Thymus (tissue), 11 donors: ENCODE data around the gene GPR183. TPM values are rescaled to one million over a fixed set of nuclear protein-coding genes. Genes with fewer than 3 reads are reported as not detected.

Source experiments
- DNase-seq, 9 donors: peaks; one replicate each; pipeline ENCODE4 v3.0.0-alpha.2; 2013; ENCODE audit warnings: low spot score in 9 of 9, low read depth in 6 of 9, missing footprints in 1 of 9
- H3K27ac ChIP-seq, 2 donors: one replicate each; pipeline ENCODE4 v1.5.1; 2013; ENCODE audit warnings: control low read depth in 1 of 2, low read depth in 1 of 2, low read length in 1 of 2, mild to moderate bottlenecking in 1 of 2, moderate library complexity in 1 of 2
- H3K27me3 ChIP-seq, 2 donors: one replicate each; pipeline ENCODE4 v1.5.1; 2013; ENCODE audit warnings: low read length in 1 of 2; ENCODE audit not compliant: control insufficient read depth in 2 of 2, insufficient read depth in 1 of 2
- H3K36me3 ChIP-seq, 2 donors: one replicate each; pipeline ENCODE4 v1.5.1; 2013; ENCODE audit warnings: low read length in 1 of 2, mild to moderate bottlenecking in 1 of 2, moderate library complexity in 1 of 2; ENCODE audit not compliant: control insufficient read depth in 2 of 2, insufficient read depth in 2 of 2
- H3K4me1 ChIP-seq, 2 donors: one replicate each; pipeline ENCODE4 v1.5.1; 2013; ENCODE audit warnings: low read length in 2 of 2; ENCODE audit not compliant: control insufficient read depth in 2 of 2, insufficient read depth in 2 of 2
- H3K4me3 ChIP-seq, 2 donors: one replicate each; pipeline ENCODE4 v1.5.1; 2013; ENCODE audit warnings: low read length in 2 of 2, control low read depth in 1 of 2, mild to moderate bottlenecking in 1 of 2
- H3K9me3 ChIP-seq, 2 donors: one replicate each; pipeline ENCODE4 v1.5.1; 2013; ENCODE audit warnings: low read length in 1 of 2, mild to moderate bottlenecking in 1 of 2; ENCODE audit not compliant: control insufficient read depth in 2 of 2, insufficient read depth in 1 of 2
- WGBS: extraction: QIAGEN DNeasy Blood & Tissue Kit; methylation state at CpG from one replicate; pipeline ENCODE4 v1.1.7; 2013; 5-methylcytosine and 5-hydroxymethylcytosine counted together
- polyA plus RNA-seq: library from polyadenylated mRNA; stranded (reverse); fragments of 200-250 nt; gene quantifications from one replicate; pipeline ENCODE4 v1.2.3, GENCODE V29; 2013
- total RNA-seq: library from RNA; stranded (reverse); fragments of 120-200 nt; gene quantifications from one replicate; pipeline ENCODE4 v1.2.4, GENCODE V29; 2013
- donor health status: healthy.

GPR183 gene
- total and polyA plus RNA-seq, 2 donors: 32.4 to 33.0 TPM

- H3K9me3 ChIP-seq: no peaks in the 10 kb centered on the region
- WGBS: 34% methylated on average over 4 of the region's 4 CpGs
- H3K4me3 ChIP-seq: no peak overlapping the region
- H3K27ac ChIP-seq: peak overlapping the region in 1 of 2 donors; percentile 42
- no peak for DNase-seq
- H3K27me3 ChIP-seq: no peaks in the 10 kb centered on the region
- peaks cover 0 to 11% of the 10 kb centered on the region in 2 donors for H3K4me1 ChIP-seq
- H3K36me3 ChIP-seq: peaks cover 3 to 17% of the 10 kb centered on the region in 2 donors
Observed at GRCh38 chr13:99296398-99296797, 10.8 kb downstream of the GPR183 start.

- DNase-seq: no peak
- Histone ChIP-seq H3K4me1 (peaks cover 0 to 8% of the 10 kb centered on the region in 2 donors), H3K27ac (no peak overlapping the region), H3K27me3 (no peaks in the 10 kb centered on the region), H3K9me3 (no peaks in the 10 kb centered on the region), H3K36me3 (peaks cover 3 to 17% of the 10 kb centered on the region in 2 donors), H3K4me3 (no peak overlapping the region)
- 95% methylated on average over 12 of the region's 12 CpGs for WGBS
Observed at GRCh38 chr13:99295488-99296252, 11.5 kb downstream of the GPR183 start.

GRCh38 chr13:99294958-99295357 lies 12.2 kb downstream of the GPR183 start:
- H3K4me1 ChIP-seq: peaks cover 0 to 7% of the 10 kb centered on the region in 2 donors
- no peak overlapping the region for H3K4me3 ChIP-seq
- DNase-seq: no peak

GRCh38 chr13:99294198-99294597 lies 13.0 kb downstream of the GPR183 start:
- Histone ChIP-seq H3K9me3 (no peaks in the 10 kb centered on the region), H3K36me3 (peaks cover 5 to 19% of the 10 kb centered on the region in 2 donors), H3K4me3 (no peak overlapping the region), H3K27me3 (no peaks in the 10 kb centered on the region), H3K27ac (no peak overlapping the region), H3K4me1 (peaks cover 0 to 5% of the 10 kb centered on the region in 2 donors)
- DNase-seq: no peak

More at GRCh38 chr13:99294958-99295357, 12.2 kb downstream of the GPR183 start:
- no peaks in the 10 kb centered on the region for H3K27me3 ChIP-seq
- H3K36me3 ChIP-seq: peaks cover 3 to 17% of the 10 kb centered on the region in 2 donors
- no peak overlapping the region for H3K27ac ChIP-seq
- 92% methylated on average over 7 of the region's 7 CpGs for WGBS
- no peaks in the 10 kb centered on the region for H3K9me3 ChIP-seq

GRCh38 chr13:99293178-99293577 lies 14.0 kb downstream of the GPR183 start:
- H3K27me3 ChIP-seq: no peaks in the 10 kb centered on the region
- no peak overlapping the region for H3K27ac ChIP-seq
- peaks cover 0 to 5% of the 10 kb centered on the region in 2 donors for H3K4me1 ChIP-seq
- H3K36me3 ChIP-seq: peaks cover 5 to 23% of the 10 kb centered on the region in 2 donors
- DNase-seq: no peak
- no peak overlapping the region for H3K4me3 ChIP-seq
- WGBS: 56% methylated on average over 2 of the region's 2 CpGs
- H3K9me3 ChIP-seq: no peaks in the 10 kb centered on the region

- no peak overlapping the region for H3K4me3 ChIP-seq
- no peak for DNase-seq
- H3K27me3 ChIP-seq: no peaks in the 10 kb centered on the region
- no peak overlapping the region for H3K27ac ChIP-seq
- H3K4me1 ChIP-seq: peaks cover under 1 to 8% of the 10 kb centered on the region in 2 donors
- H3K9me3 ChIP-seq: no peaks in the 10 kb centered on the region
- WGBS: 99% methylated on average over 3 of the region's 3 CpGs
- peaks cover 11 to 27% of the 10 kb centered on the region in 2 donors for H3K36me3 ChIP-seq
Observed at GRCh38 chr13:99290894-99291293, 16.3 kb downstream of the GPR183 start.

- H3K27me3 ChIP-seq: no peaks in the 10 kb centered on the region
- no peak overlapping the region for H3K4me3 ChIP-seq
- H3K36me3 ChIP-seq: peaks cover 11 to 17% of the 10 kb centered on the region in 2 donors
- peaks cover 4 to 10% of the 10 kb centered on the region in 2 donors for H3K4me1 ChIP-seq
- no peaks in the 10 kb centered on the region for H3K9me3 ChIP-seq
- whole genome bisulfite sequencing: 95% methylated on average over 7 of the region's 7 CpGs
- DNase-seq: no peak
- H3K27ac ChIP-seq: no peak overlapping the region
Observed at GRCh38 chr13:99289674-99290337, 17.4 kb downstream of the GPR183 start.

- Histone ChIP-seq H3K4me1 (peaks cover 4 to 10% of the 10 kb centered on the region in 2 donors), H3K27me3 (no peaks in the 10 kb centered on the region), H3K9me3 (no peaks in the 10 kb centered on the region), H3K4me3 (no peak overlapping the region), H3K36me3 (peaks cover 11 to 14% of the 10 kb centered on the region in 2 donors), H3K27ac (no peak overlapping the region)
- 94% methylated on average over 2 of the region's 2 CpGs for WGBS
- no peak for DNase-seq
Observed at GRCh38 chr13:99289271-99289670, 17.9 kb downstream of the GPR183 start.

GRCh38 chr13:99288089-99288488 lies 19.1 kb downstream of the GPR183 start:
- Histone ChIP-seq H3K36me3 (peaks cover 8 to 9% of the 10 kb centered on the region in 2 donors), H3K4me3 (no peak overlapping the region), H3K9me3 (no peaks in the 10 kb centered on the region), H3K4me1 (peaks cover 4 to 10% of the 10 kb centered on the region in 2 donors), H3K27ac (peak overlapping the region in 1 of 2 donors; percentile 21), H3K27me3 (no peaks in the 10 kb centered on the region)
- DNase-seq: no peak
- 75% methylated on average over 2 of the region's 2 CpGs for WGBS
